CD4-positive, alpha-beta T cell treated with Interleukin-6 for 4 hours (primary cell): ENCODE measurements around the gene EIPR1.

Experiments used
- DNase-seq: peaks from one replicate; pipeline ENCODE4 v3.0.0-alpha.2; 2020; ENCODE audit warnings: mixed read lengths

The EIPR1 gene

GRCh38 chr2:3264010-3264744 lies 113.4 kb downstream of the EIPR1 start:
- no peak for DNase-seq

GRCh38 chr2:3263487-3263886 lies 114.1 kb downstream of the EIPR1 start:
- no peak for DNase-seq

- DNase-seq: no peak
These were observed 114.9 kb downstream of the EIPR1 start for GRCh38 chr2:3262437-3263388.

- no peak for DNase-seq
These were observed 116.1 kb downstream of the EIPR1 start for GRCh38 chr2:3261511-3261910.

- no peak for DNase-seq
These were observed 116.7 kb downstream of the EIPR1 start for GRCh38 chr2:3260959-3261358.

GRCh38 chr2:3257826-3258225 lies 119.8 kb downstream of the EIPR1 start:
- no peak for DNase-seq

GRCh38 chr2:3257166-3257565 lies 120.5 kb downstream of the EIPR1 start:
- DNase-seq: no peak

GRCh38 chr2:3256605-3257004 lies 121.0 kb downstream of the EIPR1 start:
- DNase-seq: no peak

- no peak for DNase-seq
These were observed 121.5 kb downstream of the EIPR1 start for GRCh38 chr2:3256157-3256556.

GRCh38 chr2:3254442-3254941 lies 123.1 kb downstream of the EIPR1 start:
- no peak for DNase-seq

- no peak for DNase-seq
These were observed 123.6 kb downstream of the EIPR1 start for GRCh38 chr2:3253913-3254441.

GRCh38 chr2:3251946-3252345 lies 125.7 kb downstream of the EIPR1 start:
- DNase-seq: no peak

GRCh38 chr2:3249476-3249962 lies 128.1 kb downstream of the EIPR1 start:
- no peak for DNase-seq

GRCh38 chr2:3248754-3249475 lies 128.7 kb downstream of the EIPR1 start:
- no peak for DNase-seq

GRCh38 chr2:3246928-3247714 lies 130.5 kb downstream of the EIPR1 start:
- no peak for DNase-seq

GRCh38 chr2:3246406-3246805 lies 131.2 kb downstream of the EIPR1 start:
- DNase-seq: no peak

- DNase-seq: no peak
These were observed 133.1 kb downstream of the EIPR1 start for GRCh38 chr2:3244486-3244885.

GRCh38 chr2:3243804-3244203 lies 133.8 kb downstream of the EIPR1 start:
- no peak for DNase-seq

GRCh38 chr2:3242747-3243369 lies 134.8 kb downstream of the EIPR1 start:
- DNase-seq: peak; percentile 46

GRCh38 chr2:3241971-3242746 lies 135.5 kb downstream of the EIPR1 start:
- no peak for DNase-seq
